Measurements from ENCODE around the gene RASD2. TPM values are rescaled to one million over a fixed set of nuclear protein-coding genes. Genes with fewer than 3 reads are reported as not detected.

Gene RASD2
- total RNA-seq, 4 donors from 2014 or later: 8.5 to 19.7 (median 13.9) TPM

DNA sequence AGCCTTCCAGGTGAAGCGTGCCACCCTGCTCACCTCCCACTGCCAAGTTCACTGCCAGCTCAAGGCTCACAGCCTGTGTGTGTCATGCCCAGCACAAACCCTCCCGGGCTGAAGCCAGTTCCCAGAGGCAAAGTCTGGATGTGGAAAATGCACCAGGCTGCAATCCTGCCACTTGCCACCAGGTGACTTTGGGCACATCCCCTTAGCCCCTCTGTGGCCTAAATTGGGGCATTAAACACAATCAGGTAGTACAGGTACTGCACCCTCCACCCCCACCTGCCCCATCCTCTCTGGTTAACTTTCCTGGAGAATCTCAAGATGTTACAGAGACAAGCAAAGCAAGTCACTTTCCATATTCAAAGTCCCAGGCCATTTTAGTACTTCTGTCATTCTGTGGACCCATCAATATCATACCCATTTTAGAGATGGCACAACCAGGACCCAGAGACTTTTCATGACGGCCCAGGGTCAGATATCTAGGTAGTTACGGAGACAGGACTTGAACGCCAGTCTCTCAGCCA lies 1.8 kb upstream of the RASD2 start:
- Histone ChIP-seq H3K4me3 (no peak overlapping the region), H3K27ac (peak overlapping the region in 2 of 4 donors; percentile 78 to 83), H3K36me3 (no peaks in the 10 kb centered on the region), H3K27me3 (peaks cover 20% of the 10 kb centered on the region), H3K9me3 (no peaks in the 10 kb centered on the region), H3K4me1 (peaks cover 5 to 33% (median 22%) of the 10 kb centered on the region in 4 donors)
- in situ Hi-C loops (cut with MboI; ENCODE audit: low pct_ligation_motif_present in 1 of 4, low pct_unique_long_range_greater_than_20kb in 1 of 4, low sequenced_read_pairs in 3 of 4) (no loop called here), intact Hi-C loops (cut with DNase I; ENCODE audit: low total_unique reads) (no loop called here)
- TF ChIP-seq POLR2A (IDR thresholded peaks at IDR 0.05): no peak
- TF ChIP-seq, protein P1, sequence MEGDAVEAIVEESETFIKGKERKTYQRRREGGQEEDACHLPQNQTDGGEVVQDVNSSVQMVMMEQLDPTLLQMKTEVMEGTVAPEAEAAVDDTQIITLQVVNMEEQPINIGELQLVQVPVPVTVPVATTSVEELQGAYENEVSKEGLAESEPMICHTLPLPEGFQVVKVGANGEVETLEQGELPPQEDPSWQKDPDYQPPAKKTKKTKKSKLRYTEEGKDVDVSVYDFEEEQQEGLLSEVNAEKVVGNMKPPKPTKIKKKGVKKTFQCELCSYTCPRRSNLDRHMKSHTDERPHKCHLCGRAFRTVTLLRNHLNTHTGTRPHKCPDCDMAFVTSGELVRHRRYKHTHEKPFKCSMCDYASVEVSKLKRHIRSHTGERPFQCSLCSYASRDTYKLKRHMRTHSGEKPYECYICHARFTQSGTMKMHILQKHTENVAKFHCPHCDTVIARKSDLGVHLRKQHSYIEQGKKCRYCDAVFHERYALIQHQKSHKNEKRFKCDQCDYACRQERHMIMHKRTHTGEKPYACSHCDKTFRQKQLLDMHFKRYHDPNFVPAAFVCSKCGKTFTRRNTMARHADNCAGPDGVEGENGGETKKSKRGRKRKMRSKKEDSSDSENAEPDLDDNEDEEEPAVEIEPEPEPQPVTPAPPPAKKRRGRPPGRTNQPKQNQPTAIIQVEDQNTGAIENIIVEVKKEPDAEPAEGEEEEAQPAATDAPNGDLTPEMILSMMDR (IDR thresholded peaks at IDR 0.05): peak; percentile 47 to 73 (median 68)
- 75 to 90% methylated on average over 2 to 5 of the region's 5 CpGs for WGBS, 2 donors (ENCODE audit: low coverage in 1 of 2)
- DNase-seq: peak; percentile 49

- Histone ChIP-seq H3K4me3 (peak overlapping the region in 2 of 4 donors; percentile 51 to 67), H3K27ac (peak overlapping the region; percentile 65 to 83 (median 75))
Observed at GRCh38 chr22:35539487-35539886, 1.1 kb upstream of the RASD2 start.

DNA sequence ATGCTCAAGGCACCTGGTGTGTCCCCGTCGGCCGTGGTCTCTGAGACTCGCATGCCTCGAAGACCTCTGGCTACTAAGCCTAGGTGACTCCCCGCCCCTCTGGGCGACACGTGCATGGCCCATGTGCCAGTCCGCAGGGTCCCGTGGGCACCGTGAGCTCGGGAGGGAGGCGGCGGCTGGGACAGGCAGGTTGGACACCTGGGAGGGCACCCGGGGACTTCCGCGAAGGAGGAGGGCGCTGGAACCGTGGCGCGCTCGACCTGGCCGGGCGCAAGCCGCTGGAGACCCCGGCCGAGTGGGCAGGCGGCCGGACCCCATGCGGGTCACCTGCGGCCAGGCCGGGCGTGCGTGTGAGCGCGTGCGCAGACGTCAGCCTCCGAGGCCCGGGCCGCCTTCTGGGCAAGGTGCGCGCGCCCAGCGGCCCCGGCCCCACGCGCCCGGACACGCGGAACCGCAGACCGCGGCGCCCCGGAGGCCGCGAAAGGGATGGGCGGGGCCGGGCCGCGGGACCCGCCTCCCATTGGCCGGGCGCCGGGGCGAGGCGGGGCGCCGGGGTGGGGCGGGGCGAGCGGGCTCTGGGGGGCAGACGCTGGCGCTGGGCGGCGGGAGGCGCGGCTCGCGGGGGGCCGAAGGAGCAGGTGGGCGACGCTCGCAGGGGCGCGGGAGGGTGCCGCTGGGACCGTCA lies 579 bp upstream of the RASD2 start:
- Histone ChIP-seq H3K4me1 (peaks cover 5 to 33% (median 22%) of the 10 kb centered on the region in 4 donors), H3K27ac (peak overlapping the region; percentile 65 to 85 (median 75)), H3K36me3 (no peaks in the 10 kb centered on the region), H3K4me3 (peak overlapping the region; percentile 47 to 79 (median 59)), H3K27me3 (peaks cover 20% of the 10 kb centered on the region), H3K9me3 (no peaks in the 10 kb centered on the region)
- WGBS, 2 donors (ENCODE audit: low coverage in 1 of 2): 3% methylated on average over 58 of the region's 89 CpGs; no CpG with 5 or more reads in 1 of the 2 donors
- in situ Hi-C loops (cut with MboI; ENCODE audit: low pct_ligation_motif_present in 1 of 4, low pct_unique_long_range_greater_than_20kb in 1 of 4, low sequenced_read_pairs in 3 of 4): no loop called here
- TF ChIP-seq EP300 (IDR thresholded peaks at IDR 0.05; ENCODE audit: low read depth) (no peak), POLR2AphosphoS5 (IDR thresholded peaks at IDR 0.05) (peak in 1 of 3 donors; percentile 30), POLR2A (IDR thresholded peaks at IDR 0.05) (no peak)
- TF ChIP-seq, protein P1 (IDR thresholded peaks at IDR 0.05): no peak
- intact Hi-C loops (cut with DNase I; ENCODE audit: low total_unique reads): loop anchor here (10.0 kb wide), 1 partner anchor 55 kb away; no protein-coding TSS in a partner anchor
- peak; percentile 78 for DNase-seq

More at GRCh38 chr22:35539487-35539886, 1.1 kb upstream of the RASD2 start:
- 20 to 22% methylated on average over 3 of the region's 3 CpGs for WGBS, 2 donors (ENCODE audit: low coverage in 1 of 2)
- Histone ChIP-seq H3K9me3 (no peaks in the 10 kb centered on the region), H3K27me3 (peaks cover 20% of the 10 kb centered on the region), H3K4me1 (peaks cover 5 to 33% (median 22%) of the 10 kb centered on the region in 4 donors), H3K36me3 (no peaks in the 10 kb centered on the region)
- DNase-seq: no peak
- TF ChIP-seq POLR2AphosphoS5 (IDR thresholded peaks at IDR 0.05) (no peak), POLR2A (IDR thresholded peaks at IDR 0.05) (no peak), EP300 (IDR thresholded peaks at IDR 0.05; ENCODE audit: low read depth) (no peak)
- TF ChIP-seq, protein P1 (IDR thresholded peaks at IDR 0.05): no peak
- intact Hi-C loops (cut with DNase I; ENCODE audit: low total_unique reads) (no loop called here), in situ Hi-C loops (cut with MboI; ENCODE audit: low pct_ligation_motif_present in 1 of 4, low pct_unique_long_range_greater_than_20kb in 1 of 4, low sequenced_read_pairs in 3 of 4) (no loop called here)

- DNase-seq: peak; percentile 46
- 4% methylated on average over 24 of the region's 28 CpGs; no CpG with 5 or more reads in 1 of the 2 donors for WGBS, 2 donors (ENCODE audit: low coverage in 1 of 2)
- intact Hi-C loops (cut with DNase I; ENCODE audit: low total_unique reads): loop anchor here (10.0 kb wide), 1 partner anchor 56 kb away; no protein-coding TSS in a partner anchor
Observed at GRCh38 chr22:35541254-35541748, 670 bp downstream of the RASD2 start.

More at GRCh38 chr22:35541254-35541748, 670 bp downstream of the RASD2 start:
- Histone ChIP-seq H3K27me3 (peaks cover 20% of the 10 kb centered on the region), H3K36me3 (no peaks in the 10 kb centered on the region), H3K4me1 (peaks cover 5 to 25% (median 16%) of the 10 kb centered on the region in 4 donors), H3K4me3 (peak overlapping the region; percentile 47 to 79 (median 59)), H3K9me3 (no peaks in the 10 kb centered on the region), H3K27ac (peak overlapping the region; percentile 65 to 85 (median 75))
- in situ Hi-C loops (cut with MboI; ENCODE audit: low pct_ligation_motif_present in 1 of 4, low pct_unique_long_range_greater_than_20kb in 1 of 4, low sequenced_read_pairs in 3 of 4): no loop called here
- TF ChIP-seq POLR2A (IDR thresholded peaks at IDR 0.05): no peak
- no peak for TF ChIP-seq POLR2AphosphoS5 (IDR thresholded peaks at IDR 0.05)
- TF ChIP-seq, protein P1 (IDR thresholded peaks at IDR 0.05): no peak
- no peak for TF ChIP-seq EP300 (IDR thresholded peaks at IDR 0.05; ENCODE audit: low read depth)

All from transverse colon (tissue), 4 donors.